ENCODE measurements around the gene YPEL2. TPM values are rescaled to one million over a fixed set of nuclear protein-coding genes. Genes with fewer than 3 reads are reported as not detected.
A peak's percentile ranks its signal among the peaks of the same experiment; 100 is the strongest.

The YPEL2 gene
- total RNA-seq, 1 donor from 2014 or later = 18.9 TPM

GRCh38 chr17:59420901-59421300 lies 89.4 kb downstream of the YPEL2 start:
- no peak overlapping the region for H3K27ac Mint-ChIP-seq (ENCODE audit: unreplicated experiment)
- peaks cover 22% of the 10 kb centered on the region for H3K4me1 Mint-ChIP-seq (ENCODE audit: unreplicated experiment)
- H3K4me3 Mint-ChIP-seq (ENCODE audit: unreplicated experiment) = no peak overlapping the region
- no peak for TF ChIP-seq CTCF (IDR thresholded peaks at IDR 0.05)
- no peaks in the 10 kb centered on the region for H3K27me3 Mint-ChIP-seq (ENCODE audit: unreplicated experiment)
- no peaks in the 10 kb centered on the region for H3K36me3 Mint-ChIP-seq (ENCODE audit: unreplicated experiment)
- DNase-seq (ENCODE audit: extremely low spot score, unreplicated experiment) = no peak
- H3K9me3 Mint-ChIP-seq (ENCODE audit: unreplicated experiment) = no peaks in the 10 kb centered on the region

- Mint-ChIP-seq H3K27ac (ENCODE audit: unreplicated experiment) (no peak overlapping the region), H3K4me3 (ENCODE audit: unreplicated experiment) (no peak overlapping the region), H3K27me3 (ENCODE audit: unreplicated experiment) (no peaks in the 10 kb centered on the region), H3K36me3 (ENCODE audit: unreplicated experiment) (no peaks in the 10 kb centered on the region), H3K4me1 (ENCODE audit: unreplicated experiment) (peaks cover 30% of the 10 kb centered on the region), H3K9me3 (ENCODE audit: unreplicated experiment) (no peaks in the 10 kb centered on the region)
- TF ChIP-seq CTCF (IDR thresholded peaks at IDR 0.05) = no peak
- no peak for DNase-seq (ENCODE audit: extremely low spot score, unreplicated experiment)
These were observed 90.3 kb downstream of the YPEL2 start for GRCh38 chr17:59421722-59422121.

- Mint-ChIP-seq H3K4me1 (ENCODE audit: unreplicated experiment) (peaks cover 45% of the 10 kb centered on the region), H3K27ac (ENCODE audit: unreplicated experiment) (peak overlapping the region; percentile 63), H3K36me3 (ENCODE audit: unreplicated experiment) (no peaks in the 10 kb centered on the region), H3K4me3 (ENCODE audit: unreplicated experiment) (no peak overlapping the region), H3K27me3 (ENCODE audit: unreplicated experiment) (no peaks in the 10 kb centered on the region), H3K9me3 (ENCODE audit: unreplicated experiment) (no peaks in the 10 kb centered on the region)
- no peak for DNase-seq (ENCODE audit: extremely low spot score, unreplicated experiment)
- TF ChIP-seq CTCF (IDR thresholded peaks at IDR 0.05) = no peak
These were observed 91.8 kb downstream of the YPEL2 start for GRCh38 chr17:59423137-59423724.

- no peak overlapping the region for H3K27ac Mint-ChIP-seq (ENCODE audit: unreplicated experiment)
These were observed 92.4 kb downstream of the YPEL2 start for GRCh38 chr17:59423903-59424302.

GRCh38 chr17:59424331-59424730 lies 92.9 kb downstream of the YPEL2 start:
- no peaks in the 10 kb centered on the region for H3K27me3 Mint-ChIP-seq (ENCODE audit: unreplicated experiment)
- DNase-seq (ENCODE audit: extremely low spot score, unreplicated experiment) = no peak
- H3K4me3 Mint-ChIP-seq (ENCODE audit: unreplicated experiment) = no peak overlapping the region
- peaks cover 52% of the 10 kb centered on the region for H3K4me1 Mint-ChIP-seq (ENCODE audit: unreplicated experiment)
- H3K9me3 Mint-ChIP-seq (ENCODE audit: unreplicated experiment) = no peaks in the 10 kb centered on the region
- H3K27ac Mint-ChIP-seq (ENCODE audit: unreplicated experiment) = no peak overlapping the region
- no peak for TF ChIP-seq CTCF (IDR thresholded peaks at IDR 0.05)
- H3K36me3 Mint-ChIP-seq (ENCODE audit: unreplicated experiment) = no peaks in the 10 kb centered on the region

More at GRCh38 chr17:59423903-59424302, 92.4 kb downstream of the YPEL2 start:
- H3K9me3 Mint-ChIP-seq (ENCODE audit: unreplicated experiment) = no peaks in the 10 kb centered on the region
- no peak for DNase-seq (ENCODE audit: extremely low spot score, unreplicated experiment)
- peaks cover 47% of the 10 kb centered on the region for H3K4me1 Mint-ChIP-seq (ENCODE audit: unreplicated experiment)
- no peaks in the 10 kb centered on the region for H3K36me3 Mint-ChIP-seq (ENCODE audit: unreplicated experiment)
- no peak overlapping the region for H3K4me3 Mint-ChIP-seq (ENCODE audit: unreplicated experiment)
- H3K27me3 Mint-ChIP-seq (ENCODE audit: unreplicated experiment) = no peaks in the 10 kb centered on the region
- TF ChIP-seq CTCF (IDR thresholded peaks at IDR 0.05) = no peak
